NT2/D1 (cell line): ENCODE data around the gene VMP1.

Source experiments
- YY1 ChIP-seq: IDR thresholded peaks from 2 replicates; pipeline ENCODE4 v1.6.1; 2011; ENCODE audit not compliant: insufficient read length, insufficient read depth
- ZNF274 ChIP-seq: IDR thresholded peaks from 2 replicates; pipeline ENCODE4 v1.6.1; 2011; ENCODE audit warnings: mild to moderate bottlenecking, low read depth, low read length

- no peak for TF ChIP-seq ZNF274
- no peak for TF ChIP-seq YY1
Observed at GRCh38 chr17:59752922-59753321, 45.5 kb downstream of the VMP1 start.
